ENCODE data around the gene COL18A1.

The COL18A1 gene

GRCh38 chr21:45494135-45494850 lies 89.3 kb downstream of the COL18A1 start:
- H3K27me3 ChIP-seq (replicated peaks in 2 of 5; ENCODE audit: control insufficient read depth in 4 of 5, insufficient read depth in 5 of 5, low read length in 4 of 5): no peaks in the 10 kb centered on the region
- H3K27ac ChIP-seq (ENCODE audit: insufficient read depth in 1 of 2, low read depth in 1 of 2, low read length in 2 of 2, poor library complexity in 1 of 2, severe bottlenecking in 2 of 2): no peak overlapping the region
- no peaks in the 10 kb centered on the region for H3K9me3 ChIP-seq (ENCODE audit: control extremely low read depth in 1 of 5, control insufficient read depth in 4 of 5, insufficient read depth in 2 of 5, low read depth in 1 of 5, low read length in 4 of 5)
- ChIA-PET POLR2A (no interaction called here), CTCF (interaction anchor here (1.9 kb wide), 1 partner anchor 11 kb away, joined by 6 read pairs; no protein-coding TSS in a partner anchor)
- 95% methylated on average over 25 of the region's 27 CpGs for WGBS (ENCODE audit: insufficient coverage)
- peaks cover 0 to 10% (median under 1%) of the 10 kb centered on the region in 4 experiments for H3K4me1 ChIP-seq (ENCODE audit: control extremely low read depth in 1 of 4, control insufficient read depth in 4 of 4, insufficient read depth in 4 of 4, low read length in 3 of 4)
- no peak for DNase-seq
- H3K4me3 ChIP-seq (ENCODE audit: control insufficient read depth in 1 of 7, extremely low read depth in 1 of 7, insufficient read depth in 4 of 7, low read depth in 2 of 7, low read length in 6 of 7): no peak overlapping the region
- peaks cover 0 to 2% (median 0%) of the 10 kb centered on the region in 4 experiments for H3K36me3 ChIP-seq (ENCODE audit: control insufficient read depth in 4 of 4, insufficient read depth in 4 of 4, low read length in 3 of 4)

GRCh38 chr21:45494851-45495680 lies 90.1 kb downstream of the COL18A1 start:
- Histone ChIP-seq H3K9me3 (ENCODE audit: control extremely low read depth in 1 of 5, control insufficient read depth in 4 of 5, insufficient read depth in 2 of 5, low read depth in 1 of 5, low read length in 4 of 5) (no peaks in the 10 kb centered on the region), H3K27me3 (replicated peaks in 2 of 5; ENCODE audit: control insufficient read depth in 4 of 5, insufficient read depth in 5 of 5, low read length in 4 of 5) (no peaks in the 10 kb centered on the region), H3K4me1 (ENCODE audit: control extremely low read depth in 1 of 4, control insufficient read depth in 4 of 4, insufficient read depth in 4 of 4, low read length in 3 of 4) (peaks cover 0 to 9% (median 0%) of the 10 kb centered on the region in 4 experiments), H3K4me3 (ENCODE audit: control insufficient read depth in 1 of 7, extremely low read depth in 1 of 7, insufficient read depth in 4 of 7, low read depth in 2 of 7, low read length in 6 of 7) (no peak overlapping the region), H3K36me3 (ENCODE audit: control insufficient read depth in 4 of 4, insufficient read depth in 4 of 4, low read length in 3 of 4) (peaks cover 0 to 2% (median 0%) of the 10 kb centered on the region in 4 experiments), H3K27ac (ENCODE audit: insufficient read depth in 1 of 2, low read depth in 1 of 2, low read length in 2 of 2, poor library complexity in 1 of 2, severe bottlenecking in 2 of 2) (no peak overlapping the region)
- no peak for DNase-seq
- WGBS (ENCODE audit: insufficient coverage): 94% methylated on average over 24 of the region's 30 CpGs
- POLR2A ChIA-PET: no interaction called here
- CTCF ChIA-PET: interaction anchor here (1.9 kb wide), 1 partner anchor 12 kb away, joined by 6 read pairs; no protein-coding TSS in a partner anchor

- Histone ChIP-seq H3K4me3 (ENCODE audit: control insufficient read depth in 1 of 7, extremely low read depth in 1 of 7, insufficient read depth in 4 of 7, low read depth in 2 of 7, low read length in 6 of 7) (no peak overlapping the region), H3K4me1 (ENCODE audit: control extremely low read depth in 1 of 4, control insufficient read depth in 4 of 4, insufficient read depth in 4 of 4, low read length in 3 of 4) (no peaks in the 10 kb centered on the region), H3K27ac (ENCODE audit: insufficient read depth in 1 of 2, low read depth in 1 of 2, low read length in 2 of 2, poor library complexity in 1 of 2, severe bottlenecking in 2 of 2) (no peak overlapping the region), H3K36me3 (ENCODE audit: control insufficient read depth in 4 of 4, insufficient read depth in 4 of 4, low read length in 3 of 4) (peaks cover 0 to 2% (median 0%) of the 10 kb centered on the region in 4 experiments), H3K27me3 (replicated peaks in 2 of 5; ENCODE audit: control insufficient read depth in 4 of 5, insufficient read depth in 5 of 5, low read length in 4 of 5) (no peaks in the 10 kb centered on the region), H3K9me3 (ENCODE audit: control extremely low read depth in 1 of 5, control insufficient read depth in 4 of 5, insufficient read depth in 2 of 5, low read depth in 1 of 5, low read length in 4 of 5) (no peaks in the 10 kb centered on the region)
- ChIA-PET CTCF (no interaction called here), POLR2A (no interaction called here)
- DNase-seq: no peak
- 97% methylated on average over 17 of the region's 18 CpGs for WGBS (ENCODE audit: insufficient coverage)
Observed at GRCh38 chr21:45496151-45496967, 91.4 kb downstream of the COL18A1 start.

- Histone ChIP-seq H3K27ac (ENCODE audit: insufficient read depth in 1 of 2, low read depth in 1 of 2, low read length in 2 of 2, poor library complexity in 1 of 2, severe bottlenecking in 2 of 2) (no peak overlapping the region), H3K4me1 (ENCODE audit: control extremely low read depth in 1 of 4, control insufficient read depth in 4 of 4, insufficient read depth in 4 of 4, low read length in 3 of 4) (no peaks in the 10 kb centered on the region), H3K9me3 (ENCODE audit: control extremely low read depth in 1 of 5, control insufficient read depth in 4 of 5, insufficient read depth in 2 of 5, low read depth in 1 of 5, low read length in 4 of 5) (no peaks in the 10 kb centered on the region), H3K36me3 (ENCODE audit: control insufficient read depth in 4 of 4, insufficient read depth in 4 of 4, low read length in 3 of 4) (peaks cover 0 to 2% (median 0%) of the 10 kb centered on the region in 4 experiments), H3K4me3 (ENCODE audit: control insufficient read depth in 1 of 7, extremely low read depth in 1 of 7, insufficient read depth in 4 of 7, low read depth in 2 of 7, low read length in 6 of 7) (no peak overlapping the region), H3K27me3 (replicated peaks in 2 of 5; ENCODE audit: control insufficient read depth in 4 of 5, insufficient read depth in 5 of 5, low read length in 4 of 5) (no peaks in the 10 kb centered on the region)
- ChIA-PET CTCF (no interaction called here), POLR2A (no interaction called here)
- DNase-seq: no peak
- WGBS (ENCODE audit: insufficient coverage): 98% methylated on average over 21 of the region's 22 CpGs
Observed at GRCh38 chr21:45496968-45497845, 92.2 kb downstream of the COL18A1 start.

GRCh38 chr21:45497846-45498645 lies 93.1 kb downstream of the COL18A1 start:
- peaks cover 0 to 2% (median 0%) of the 10 kb centered on the region in 4 experiments for H3K36me3 ChIP-seq (ENCODE audit: control insufficient read depth in 4 of 4, insufficient read depth in 4 of 4, low read length in 3 of 4)
- no peak overlapping the region for H3K4me3 ChIP-seq (ENCODE audit: control insufficient read depth in 1 of 7, extremely low read depth in 1 of 7, insufficient read depth in 4 of 7, low read depth in 2 of 7, low read length in 6 of 7)
- no peaks in the 10 kb centered on the region for H3K4me1 ChIP-seq (ENCODE audit: control extremely low read depth in 1 of 4, control insufficient read depth in 4 of 4, insufficient read depth in 4 of 4, low read length in 3 of 4)
- ChIA-PET CTCF (no interaction called here), POLR2A (no interaction called here)
- no peak overlapping the region for H3K27ac ChIP-seq (ENCODE audit: insufficient read depth in 1 of 2, low read depth in 1 of 2, low read length in 2 of 2, poor library complexity in 1 of 2, severe bottlenecking in 2 of 2)
- H3K9me3 ChIP-seq (ENCODE audit: control extremely low read depth in 1 of 5, control insufficient read depth in 4 of 5, insufficient read depth in 2 of 5, low read depth in 1 of 5, low read length in 4 of 5): no peaks in the 10 kb centered on the region
- WGBS (ENCODE audit: insufficient coverage): 98% methylated on average over 22 of the region's 39 CpGs
- DNase-seq: no peak
- H3K27me3 ChIP-seq (replicated peaks in 2 of 5; ENCODE audit: control insufficient read depth in 4 of 5, insufficient read depth in 5 of 5, low read length in 4 of 5): no peaks in the 10 kb centered on the region

GRCh38 chr21:45498646-45499000 lies 93.7 kb downstream of the COL18A1 start:
- no peaks in the 10 kb centered on the region for H3K9me3 ChIP-seq (ENCODE audit: control extremely low read depth in 1 of 5, control insufficient read depth in 4 of 5, insufficient read depth in 2 of 5, low read depth in 1 of 5, low read length in 4 of 5)
- 98% methylated on average over 9 of the region's 9 CpGs for WGBS (ENCODE audit: insufficient coverage)
- peaks cover 0 to 2% (median 0%) of the 10 kb centered on the region in 4 experiments for H3K36me3 ChIP-seq (ENCODE audit: control insufficient read depth in 4 of 4, insufficient read depth in 4 of 4, low read length in 3 of 4)
- no peak overlapping the region for H3K4me3 ChIP-seq (ENCODE audit: control insufficient read depth in 1 of 7, extremely low read depth in 1 of 7, insufficient read depth in 4 of 7, low read depth in 2 of 7, low read length in 6 of 7)
- no peak overlapping the region for H3K27ac ChIP-seq (ENCODE audit: insufficient read depth in 1 of 2, low read depth in 1 of 2, low read length in 2 of 2, poor library complexity in 1 of 2, severe bottlenecking in 2 of 2)
- H3K27me3 ChIP-seq (replicated peaks in 2 of 5; ENCODE audit: control insufficient read depth in 4 of 5, insufficient read depth in 5 of 5, low read length in 4 of 5): no peaks in the 10 kb centered on the region
- no peaks in the 10 kb centered on the region for H3K4me1 ChIP-seq (ENCODE audit: control extremely low read depth in 1 of 4, control insufficient read depth in 4 of 4, insufficient read depth in 4 of 4, low read length in 3 of 4)
- POLR2A ChIA-PET: no interaction called here
- CTCF ChIA-PET: no interaction called here
- DNase-seq: no peak

Measured in common myeloid progenitor, CD34-positive (primary cell).